CD14-positive monocyte (primary cell): Measurements from ENCODE around the gene EMID1. TPM values are rescaled to one million over a fixed set of nuclear protein-coding genes. Genes with fewer than 3 reads are reported as not detected.
A peak's percentile ranks its signal among the peaks of the same experiment; 100 is the strongest.

ENCODE experiments used
- DNase-seq, 3 donors: peaks; one replicate each; pipeline ENCODE4 v3.0.0-alpha.2; 2011 to 2022
- H2AFZ ChIP-seq: 2 replicates; pipeline ENCODE4 v1.6.0; 2012; ENCODE audit warnings: mild to moderate bottlenecking, low read depth, low read length, inconsistent platforms; ENCODE audit not compliant: insufficient read depth, poor library complexity, severe bottlenecking
- H3K27ac ChIP-seq, 2 donors: 1 replicate in 1 of 2; 2 replicates in 1 of 2; pipeline ENCODE4 v1.5.1; 2012 to 2013; ENCODE audit warnings: low read length in 2 of 2, control low read depth in 1 of 2, inconsistent platforms in 1 of 2, low read depth in 1 of 2, mild to moderate bottlenecking in 1 of 2
- H3K27me3 ChIP-seq, 2 donors: one replicate each; pipeline versions ENCODE4 v1.6.0 to v1.6.1; 2011 to 2013; ENCODE audit warnings: low read length in 2 of 2; ENCODE audit not compliant: control insufficient read depth in 2 of 2, insufficient read depth in 2 of 2
- H3K36me3 ChIP-seq, 2 donors: replicated peaks in 1 of 2; 1 replicate in 1 of 2; 2 replicates in 1 of 2; pipeline versions ENCODE4 v1.5.1 to v1.6.1; 2012 to 2013; ENCODE audit warnings: low read length in 2 of 2, control low read depth in 1 of 2, inconsistent platforms in 1 of 2, mild to moderate bottlenecking in 1 of 2; ENCODE audit not compliant: insufficient read depth in 2 of 2, control insufficient read depth in 1 of 2
- H3K4me1 ChIP-seq, 2 donors: 1 replicate in 1 of 2; 2 replicates in 1 of 2; pipeline versions ENCODE4 v1.5.1 to v1.6.1; 2012 to 2013; ENCODE audit warnings: low read length in 2 of 2, control low read depth in 1 of 2, inconsistent platforms in 1 of 2, mild to moderate bottlenecking in 1 of 2, moderate library complexity in 1 of 2; ENCODE audit not compliant: insufficient read depth in 2 of 2, control insufficient read depth in 1 of 2
- H3K4me2 ChIP-seq: replicated peaks from 2 replicates; pipeline ENCODE3; 2012; ENCODE audit warnings: low read length, moderate library complexity, mild to moderate bottlenecking; ENCODE audit not compliant: poor library complexity, severe bottlenecking; ENCODE audit errors: extremely low read depth
- H3K4me3 ChIP-seq, 3 experiments: fragments of 200-600 bp in 1 of 3; sonication (generic) in 1 of 3; replicated peaks in 1 of 3; 1 replicate in 2 of 3; 2 replicates in 1 of 3; pipeline ENCODE4 v1.5.1; 2011 to 2013; ENCODE audit warnings: low read length in 3 of 3, mild to moderate bottlenecking in 3 of 3, control low read depth in 2 of 3, low read depth in 2 of 3, inconsistent platforms in 1 of 3, moderate library complexity in 1 of 3
- H3K79me2 ChIP-seq: 2 replicates; pipeline ENCODE4 v1.6.0; 2012; ENCODE audit warnings: mild to moderate bottlenecking, control low read depth, inconsistent platforms, low read length, moderate library complexity; ENCODE audit not compliant: insufficient read depth
- H3K9ac ChIP-seq: 2 replicates; pipeline ENCODE4 v1.6.0; 2017; ENCODE audit warnings: low read length, mild to moderate bottlenecking; ENCODE audit not compliant: insufficient read depth, poor library complexity, severe bottlenecking
- H3K9me3 ChIP-seq, 2 donors: replicated peaks in 1 of 2; 1 replicate in 1 of 2; 2 replicates in 1 of 2; pipeline versions ENCODE4 v1.5.1 to v1.6.1; 2012 to 2013; ENCODE audit warnings: low read length in 2 of 2, control low read depth in 1 of 2; ENCODE audit not compliant: control insufficient read depth in 1 of 2, insufficient read depth in 1 of 2
- H4K20me1 ChIP-seq: 2 replicates; pipeline ENCODE4 v1.6.0; 2012; ENCODE audit warnings: mild to moderate bottlenecking, low read length, control low read depth, moderate library complexity; ENCODE audit not compliant: insufficient read depth
- H3K27ac Mint-ChIP-seq, 7 donors: one replicate each; pipeline ENCODE4 v1.8.0; 2020; ENCODE audit warnings: mild to moderate bottlenecking in 7 of 7, mixed read lengths in 7 of 7, moderate library complexity in 6 of 7, inconsistent platforms in 2 of 7
- H3K27me3 Mint-ChIP-seq, 3 donors: one replicate each; pipeline ENCODE4 v1.8.0; 2021 to 2022; ENCODE audit warnings: low read depth in 3 of 3, mild to moderate bottlenecking in 3 of 3, mixed read lengths in 3 of 3, moderate library complexity in 3 of 3, inconsistent platforms in 1 of 3
- H3K36me3 Mint-ChIP-seq, 2 donors: one replicate each; pipeline ENCODE4 v1.8.0; 2020; ENCODE audit warnings: mixed read lengths in 2 of 2, inconsistent platforms in 1 of 2, mild to moderate bottlenecking in 1 of 2
- H3K4me1 Mint-ChIP-seq: one replicate; pipeline ENCODE4 v1.8.0; 2020; ENCODE audit warnings: mild to moderate bottlenecking, mixed read lengths
- H3K4me3 Mint-ChIP-seq, 2 donors: one replicate each; pipeline ENCODE4 v1.8.0; 2020; ENCODE audit warnings: mild to moderate bottlenecking in 2 of 2, mixed read lengths in 2 of 2, moderate library complexity in 1 of 2
- H3K9me3 Mint-ChIP-seq, 7 donors: one replicate each; pipeline ENCODE4 v1.8.0; 2020 to 2022; ENCODE audit warnings: mixed read lengths in 7 of 7, mild to moderate bottlenecking in 6 of 7, moderate library complexity in 6 of 7, inconsistent platforms in 2 of 7
- WGBS: methylation state at CpG from one replicate; pipeline ENCODE4 v1.1.5; 2013; ENCODE audit warnings: missing lambda C conversion rate; ENCODE audit not compliant: insufficient coverage; 5-methylcytosine and 5-hydroxymethylcytosine counted together
- intact Hi-C, 2 donors: fragments of 100-400 bp; cut with micrococcal nuclease; formaldehyde crosslinking; loops; one replicate each; pipeline versions ENCODE4 v1.15.0 to v1.15.1; 2023
- polyA plus RNA-seq, 3 donors: library from polyadenylated mRNA; depleted of rRNA in 1 of 3; unstranded in 2 of 3; stranded (reverse) in 1 of 3; fragments of 300-500 nt in 2 of 3; fragments of >200 nt in 1 of 3; fragmentation: Illumina TruSeq in 2 of 3; gene quantifications; 1 replicate in 2 of 3; 2 replicates in 1 of 3; pipeline ENCODE4 v1.2.3, GENCODE V29; 2012 to 2021
- TF ChIP-seq, protein P1 (sequence below): fragments of 200-600 bp; IDR thresholded peaks from one replicate; pipeline ENCODE4 v1.8.0; 2022; ENCODE audit warnings: antibody characterized with exemption, mild to moderate bottlenecking

The EMID1 gene
- polyA plus RNA-seq, 3 donors: not detected

DNA sequence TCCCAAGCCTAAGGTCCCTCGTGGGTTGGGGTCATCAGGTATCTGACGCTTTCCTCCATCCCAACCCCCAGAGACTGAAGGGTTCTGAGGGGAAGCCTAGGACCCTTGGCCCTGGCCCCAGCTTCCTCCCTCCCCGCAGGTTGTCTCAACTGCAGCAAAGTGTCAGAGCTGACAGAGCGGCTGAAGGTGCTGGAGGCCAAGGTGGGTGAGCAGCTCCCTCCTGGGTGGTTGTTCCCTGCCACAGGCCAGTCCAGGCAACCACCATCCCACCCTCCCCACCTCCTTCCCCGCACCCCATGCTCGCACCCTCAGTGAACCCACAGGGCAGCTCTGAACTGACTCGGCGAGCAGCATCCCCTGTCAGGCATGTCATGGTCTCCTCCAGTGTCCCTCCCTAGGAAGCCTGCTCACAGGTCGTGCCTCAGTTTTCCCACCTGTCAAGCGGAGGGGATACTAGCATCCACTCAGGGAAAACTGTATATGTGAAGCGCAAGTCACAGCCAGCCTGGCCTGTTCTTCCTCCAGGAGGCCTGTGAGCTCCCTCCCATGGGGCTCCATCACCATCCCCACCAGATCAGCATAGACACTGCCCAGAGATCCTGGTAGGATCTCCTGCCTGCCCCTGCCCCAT is 20.8 kb downstream of the EMID1 start:
- Histone ChIP-seq H3K27me3 (no peaks in the 10 kb centered on the region), H4K20me1 (no peaks in the 10 kb centered on the region), H3K27ac (no peak overlapping the region), H3K4me3 (no peak overlapping the region), H3K36me3 (no peaks in the 10 kb centered on the region), H2AFZ (no peak overlapping the region), H3K79me2 (no peaks in the 10 kb centered on the region), H3K4me2 (no peak overlapping the region), H3K9me3 (no peaks in the 10 kb centered on the region), H3K4me1 (no peaks in the 10 kb centered on the region), H3K9ac (peak overlapping the region; percentile 8)
- TF ChIP-seq, protein P1, sequence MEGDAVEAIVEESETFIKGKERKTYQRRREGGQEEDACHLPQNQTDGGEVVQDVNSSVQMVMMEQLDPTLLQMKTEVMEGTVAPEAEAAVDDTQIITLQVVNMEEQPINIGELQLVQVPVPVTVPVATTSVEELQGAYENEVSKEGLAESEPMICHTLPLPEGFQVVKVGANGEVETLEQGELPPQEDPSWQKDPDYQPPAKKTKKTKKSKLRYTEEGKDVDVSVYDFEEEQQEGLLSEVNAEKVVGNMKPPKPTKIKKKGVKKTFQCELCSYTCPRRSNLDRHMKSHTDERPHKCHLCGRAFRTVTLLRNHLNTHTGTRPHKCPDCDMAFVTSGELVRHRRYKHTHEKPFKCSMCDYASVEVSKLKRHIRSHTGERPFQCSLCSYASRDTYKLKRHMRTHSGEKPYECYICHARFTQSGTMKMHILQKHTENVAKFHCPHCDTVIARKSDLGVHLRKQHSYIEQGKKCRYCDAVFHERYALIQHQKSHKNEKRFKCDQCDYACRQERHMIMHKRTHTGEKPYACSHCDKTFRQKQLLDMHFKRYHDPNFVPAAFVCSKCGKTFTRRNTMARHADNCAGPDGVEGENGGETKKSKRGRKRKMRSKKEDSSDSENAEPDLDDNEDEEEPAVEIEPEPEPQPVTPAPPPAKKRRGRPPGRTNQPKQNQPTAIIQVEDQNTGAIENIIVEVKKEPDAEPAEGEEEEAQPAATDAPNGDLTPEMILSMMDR: no peak
- intact Hi-C loops: no loop called here
- Mint-ChIP-seq H3K27me3 (peaks cover 0 to 3% (median 1%) of the 10 kb centered on the region in 3 donors), H3K27ac (no peak overlapping the region), H3K4me3 (no peak overlapping the region), H3K4me1 (peaks cover 5% of the 10 kb centered on the region), H3K36me3 (no peaks in the 10 kb centered on the region), H3K9me3 (no peaks in the 10 kb centered on the region)
- DNase-seq: no peak
- 98% methylated on average over 9 of the region's 11 CpGs for WGBS

DNA sequence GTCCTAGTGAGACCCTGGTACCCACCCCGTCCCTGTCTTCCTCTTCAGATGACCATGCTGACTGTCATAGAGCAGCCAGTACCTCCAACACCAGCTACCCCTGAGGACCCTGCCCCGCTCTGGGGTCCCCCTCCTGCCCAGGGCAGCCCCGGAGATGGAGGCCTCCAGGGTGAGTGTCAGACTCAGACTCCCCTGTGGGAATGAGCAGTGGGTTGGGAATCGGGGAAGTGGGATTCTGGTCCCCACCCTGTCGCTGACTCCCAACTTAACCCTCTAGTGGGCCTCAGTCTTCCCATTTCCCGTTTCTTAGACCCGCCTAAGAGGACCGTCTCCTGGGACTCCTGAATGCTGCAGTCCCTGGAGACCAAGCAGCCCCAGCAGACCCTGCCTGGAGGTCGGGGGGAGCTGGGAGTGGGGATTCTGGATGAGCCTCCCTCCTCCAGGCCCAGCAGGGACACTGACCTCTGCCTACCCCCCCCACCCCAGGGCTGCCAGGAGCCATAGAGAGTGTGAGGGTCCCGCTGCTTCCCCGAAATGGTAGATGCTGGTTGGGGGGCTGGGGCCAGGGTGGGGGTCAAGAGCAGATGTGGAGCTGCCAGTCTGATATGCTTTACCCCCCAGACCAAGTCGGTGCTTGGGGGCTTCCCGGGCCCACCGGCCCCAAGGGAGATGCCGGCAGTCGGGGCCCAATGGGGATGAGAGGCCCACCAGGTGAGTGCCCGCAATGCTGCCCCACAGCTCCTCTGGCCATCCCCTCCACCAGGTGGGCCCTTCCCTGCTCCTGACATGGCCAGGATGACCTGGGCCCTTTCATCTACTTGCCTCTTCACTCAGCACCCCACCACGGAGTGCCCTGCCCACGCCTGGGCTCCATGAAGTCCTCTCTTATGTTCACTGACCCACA is 25.5 kb downstream of the EMID1 start:
- Histone ChIP-seq H3K79me2 (no peaks in the 10 kb centered on the region), H3K36me3 (no peaks in the 10 kb centered on the region), H3K4me2 (no peak overlapping the region), H3K27me3 (no peaks in the 10 kb centered on the region), H2AFZ (no peak overlapping the region), H3K27ac (no peak overlapping the region), H3K4me1 (no peaks in the 10 kb centered on the region), H3K9ac (no peak overlapping the region), H3K9me3 (no peaks in the 10 kb centered on the region), H4K20me1 (no peaks in the 10 kb centered on the region), H3K4me3 (no peak overlapping the region)
- intact Hi-C loops: no loop called here
- H3K27ac Mint-ChIP-seq: no peak overlapping the region
- peaks cover 0 to 6% (median 1%) of the 10 kb centered on the region in 3 donors for H3K27me3 Mint-ChIP-seq
- no peak for DNase-seq
- no peak overlapping the region for H3K4me3 Mint-ChIP-seq
- H3K4me1 Mint-ChIP-seq: no peaks in the 10 kb centered on the region
- TF ChIP-seq, protein P1: no peak
- no peaks in the 10 kb centered on the region for H3K36me3 Mint-ChIP-seq
- peaks cover 0 to 14% (median 4%) of the 10 kb centered on the region in 7 donors for H3K9me3 Mint-ChIP-seq
- WGBS: 96% methylated on average over 7 of the region's 19 CpGs
